BJ (cell line): Measurements from ENCODE around the gene JCHAIN. TPM values are rescaled to one million over a fixed set of nuclear protein-coding genes. Genes with fewer than 3 reads are reported as not detected.

Experiments
- CTCF ChIA-PET: fragments of 350-600 bp; formaldehyde crosslinking; extraction: SDS; loops from one replicate; lab custom pipeline; 2021; ENCODE audit warnings: antibody characterized with exemption, inconsistent platforms; lab: Yijun Ruan, JAX
- POLR2A ChIA-PET: fragments of 300-600 bp; sonication (Branson Sonifier 250); formaldehyde crosslinking; extraction: SDS; loops from one replicate; lab custom pipeline; 2021; ENCODE audit warnings: antibody characterized with exemption; lab: Charles Lee
- DNase-seq: peaks from one replicate; pipeline ENCODE4 v3.0.0-alpha.2; 2011; ENCODE audit warnings: low read depth
- H3K27me3 ChIP-seq: 2 replicates; pipeline ENCODE4 v1.6.0; 2011; ENCODE audit warnings: low read length; ENCODE audit not compliant: control insufficient read depth, insufficient read depth
- H3K36me3 ChIP-seq: 2 replicates; pipeline ENCODE4 v1.5.1; 2011; ENCODE audit warnings: low read length; ENCODE audit not compliant: control insufficient read depth, insufficient read depth
- H3K4me3 ChIP-seq: 2 replicates; pipeline ENCODE4 v1.5.1; 2011; ENCODE audit warnings: low read depth, mild to moderate bottlenecking, control low read depth, low read length
- CTCF ChIP-seq: IDR thresholded peaks from 2 replicates; pipeline ENCODE4 v1.5.1; 2011; ENCODE audit warnings: low read depth, mild to moderate bottlenecking, control low read depth, inconsistent platforms, low read length, moderate library complexity; ENCODE audit not compliant: insufficient read depth
- polyA plus RNA-seq: library from polyadenylated mRNA; depleted of rRNA; stranded (reverse); fragments of >200 nt; gene quantifications from 2 replicates; pipeline ENCODE4 v1.2.3, GENCODE V29; 2011; rRNA removed
- small RNA-seq: library from RNA; depleted of rRNA; stranded (forward); fragments of <200 nt; gene quantifications from one replicate; pipeline ENCODE3, GENCODE V24; 2012; ENCODE audit warnings: low replicate concordance, low read depth; ENCODE audit not compliant: insufficient read length

JCHAIN gene
- polyA plus RNA-seq, 1 experiment = 8.5 TPM

GRCh38 chr4:70607334-70607853 lies 58.9 kb downstream of the JCHAIN start:
- no peak overlapping the region for H3K4me3 ChIP-seq
- CTCF ChIA-PET = interaction anchor here (0.6 kb wide), 1 partner anchor 19 kb away, joined by 3 read pairs; no protein-coding TSS in a partner anchor
- H3K36me3 ChIP-seq = no peaks in the 10 kb centered on the region
- POLR2A ChIA-PET = no interaction called here
- peaks cover 3% of the 10 kb centered on the region; the same call in 1 of the 2 replicates for H3K27me3 ChIP-seq
- DNase-seq = no peak
- TF ChIP-seq CTCF = no peak

GRCh38 chr4:70606459-70606858 lies 59.8 kb downstream of the JCHAIN start:
- TF ChIP-seq CTCF = no peak
- CTCF ChIA-PET = no interaction called here
- no peak for DNase-seq

More at GRCh38 chr4:70606459-70606858, 59.8 kb downstream of the JCHAIN start:
- Histone ChIP-seq H3K4me3 (no peak overlapping the region), H3K27me3 (peaks cover 3% of the 10 kb centered on the region; the same call in 1 of the 2 replicates), H3K36me3 (no peaks in the 10 kb centered on the region)
- POLR2A ChIA-PET = no interaction called here

Small RNA genes within 50 kb of the gene (small RNA-seq; reads per million reads assigned to genes)
- gene RNU6-520P = not detected
- not detected for gene RNU6-784P

Other genes with a start within 250 kb of the JCHAIN start
- gene MUC7, start 194.3 kb downstream of the JCHAIN start, polyA plus RNA-seq = not detected in 2 replicates
- gene AMTN, start 147.9 kb downstream of the JCHAIN start, polyA plus RNA-seq = not detected in 2 replicates
- gene AMBN, start 74.3 kb downstream of the JCHAIN start, polyA plus RNA-seq = not detected in 2 replicates
- 0.01 TPM in 1 of 2 replicates, not detected in the other for gene ENAM, start 37.8 kb downstream of the JCHAIN start, polyA plus RNA-seq
- gene UTP3, start 22.0 kb upstream of the JCHAIN start, polyA plus RNA-seq = 10.4 and 16.8 TPM in 2 replicates
- gene RUFY3, start 55.5 kb upstream of the JCHAIN start, polyA plus RNA-seq = 22.8 and 32.6 TPM in 2 replicates
- gene GRSF1, start 173.4 kb upstream of the JCHAIN start, polyA plus RNA-seq = 41.9 and 69.2 TPM in 2 replicates
- 5.6 and 10.5 TPM in 2 replicates for gene MOB1B, start 235.9 kb upstream of the JCHAIN start, polyA plus RNA-seq